Gastroesophageal sphincter (tissue), 3 donors: ENCODE results near the gene MED31.

ENCODE experiments used
- EP300 ChIP-seq: sonication (generic); formaldehyde crosslinking; IDR thresholded peaks from one replicate; pipeline ENCODE4 v1.6.1; 2017; ENCODE audit warnings: antibody characterized with exemption, mild to moderate bottlenecking
- POLR2A ChIP-seq, 2 donors: fragments of 450-650 bp; IDR thresholded peaks; one replicate each; pipeline ENCODE4 v1.6.1; 2017; ENCODE audit warnings: antibody characterized with exemption in 2 of 2, mild to moderate bottlenecking in 2 of 2, moderate library complexity in 1 of 2
- POLR2AphosphoS5 ChIP-seq: sonication (generic); formaldehyde crosslinking; IDR thresholded peaks from one replicate; pipeline ENCODE4 v1.6.1; 2017; ENCODE audit warnings: antibody characterized with exemption
- TF ChIP-seq, protein P1 (sequence below), 4 experiments: fragments of 200-600 bp in 2 of 4; fragments of 450-650 bp in 2 of 4; sonication (generic) in 1 of 4; IDR thresholded peaks; one replicate each; pipeline ENCODE4 v1.5.1; 2017 to 2019; ENCODE audit warnings: antibody characterized with exemption in 4 of 4, mild to moderate bottlenecking in 2 of 4, moderate library complexity in 2 of 4

- TF ChIP-seq, protein P1, sequence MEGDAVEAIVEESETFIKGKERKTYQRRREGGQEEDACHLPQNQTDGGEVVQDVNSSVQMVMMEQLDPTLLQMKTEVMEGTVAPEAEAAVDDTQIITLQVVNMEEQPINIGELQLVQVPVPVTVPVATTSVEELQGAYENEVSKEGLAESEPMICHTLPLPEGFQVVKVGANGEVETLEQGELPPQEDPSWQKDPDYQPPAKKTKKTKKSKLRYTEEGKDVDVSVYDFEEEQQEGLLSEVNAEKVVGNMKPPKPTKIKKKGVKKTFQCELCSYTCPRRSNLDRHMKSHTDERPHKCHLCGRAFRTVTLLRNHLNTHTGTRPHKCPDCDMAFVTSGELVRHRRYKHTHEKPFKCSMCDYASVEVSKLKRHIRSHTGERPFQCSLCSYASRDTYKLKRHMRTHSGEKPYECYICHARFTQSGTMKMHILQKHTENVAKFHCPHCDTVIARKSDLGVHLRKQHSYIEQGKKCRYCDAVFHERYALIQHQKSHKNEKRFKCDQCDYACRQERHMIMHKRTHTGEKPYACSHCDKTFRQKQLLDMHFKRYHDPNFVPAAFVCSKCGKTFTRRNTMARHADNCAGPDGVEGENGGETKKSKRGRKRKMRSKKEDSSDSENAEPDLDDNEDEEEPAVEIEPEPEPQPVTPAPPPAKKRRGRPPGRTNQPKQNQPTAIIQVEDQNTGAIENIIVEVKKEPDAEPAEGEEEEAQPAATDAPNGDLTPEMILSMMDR (IDR thresholded peaks at IDR 0.05), result no peak
- no peak for TF ChIP-seq POLR2A (IDR thresholded peaks at IDR 0.05)
- TF ChIP-seq EP300, result no peak
- TF ChIP-seq POLR2AphosphoS5, result no peak
These were observed 48.9 kb upstream of the MED31 start for GRCh38 chr17:6699997-6700947.
